DOHH2 (cell line): ENCODE results near the gene FZD7.

Experiments
- H3F3A ChIP-seq: fragments of 200-600 bp; sonication (generic), shearing (Covaris generic); 2 replicates; pipeline ENCODE4 v1.6.0; 2016; ENCODE audit warnings: antibody characterized with exemption, mild to moderate bottlenecking; ENCODE audit not compliant: control insufficient read depth, insufficient read depth
- H3K27ac ChIP-seq: fragments of 200-600 bp; sonication (generic); 2 replicates; pipeline ENCODE4 v1.5.1; 2014; ENCODE audit warnings: low read depth, mild to moderate bottlenecking, low read length, moderate library complexity
- H3K27me3 ChIP-seq: fragments of 200-600 bp; sonication (generic); 2 replicates; pipeline ENCODE4 v1.6.1; 2014; ENCODE audit warnings: mild to moderate bottlenecking, low read length, mixed read lengths; ENCODE audit not compliant: control insufficient read depth
- H3K36me3 ChIP-seq: fragments of 200-600 bp; sonication (generic); 2 replicates; pipeline ENCODE4 v1.6.1; 2014; ENCODE audit warnings: mild to moderate bottlenecking, low read length, moderate library complexity, mixed read lengths; ENCODE audit not compliant: control insufficient read depth
- H3K4me1 ChIP-seq: fragments of 200-600 bp; sonication (generic); 2 replicates; pipeline ENCODE4 v1.6.1; 2014; ENCODE audit warnings: mild to moderate bottlenecking, low read length, mixed read lengths; ENCODE audit not compliant: control insufficient read depth
- H3K4me2 ChIP-seq: fragments of 200-600 bp; sonication (generic); 2 replicates; pipeline ENCODE4 v1.6.0; 2014; ENCODE audit warnings: mild to moderate bottlenecking, low read length, moderate library complexity
- H3K4me3 ChIP-seq: fragments of 200-600 bp; sonication (generic); 2 replicates; pipeline ENCODE4 v1.5.1; 2014; ENCODE audit warnings: mild to moderate bottlenecking, low read length, mixed read lengths
- H3K79me2 ChIP-seq: fragments of 200-600 bp; sonication (generic); 2 replicates; pipeline ENCODE4 v1.6.1; 2014; ENCODE audit warnings: mild to moderate bottlenecking, low read length, mixed read lengths; ENCODE audit not compliant: control insufficient read depth
- H3K9me2 ChIP-seq: fragments of 200-600 bp; sonication (generic); replicated peaks from 2 replicates; pipeline ENCODE4 v1.6.1; 2014; ENCODE audit warnings: mild to moderate bottlenecking, low read length, mixed read lengths; ENCODE audit not compliant: control insufficient read depth
- H3K9me3 ChIP-seq: fragments of 200-600 bp; sonication (generic); 2 replicates; pipeline ENCODE4 v1.6.1; 2014; ENCODE audit warnings: antibody characterized with exemption, low read length, mixed read lengths; ENCODE audit not compliant: control insufficient read depth, insufficient read depth
- H4K20me1 ChIP-seq: fragments of 200-600 bp; sonication (generic); 2 replicates; pipeline ENCODE4 v1.6.0; 2014; ENCODE audit warnings: low read depth, mild to moderate bottlenecking, antibody characterized with exemption, low read length, moderate library complexity; ENCODE audit not compliant: control insufficient read depth, insufficient read depth
- CTCF ChIP-seq: fragments of 200-600 bp; sonication (generic); IDR thresholded peaks from one replicate; pipeline ENCODE4 v1.5.1; 2014; ENCODE audit warnings: antibody characterized with exemption, mild to moderate bottlenecking, low read depth, low read length; ENCODE audit not compliant: poor library complexity, severe bottlenecking
- EZH2phosphoT487 ChIP-seq: fragments of 200-600 bp; sonication (generic); IDR thresholded peaks from 2 replicates; pipeline ENCODE4 v1.6.1; 2017; ENCODE audit warnings: borderline replicate concordance, mild to moderate bottlenecking, antibody characterized with exemption, low read length, moderate library complexity, mixed read lengths

Gene FZD7

GRCh38 chr2:202064171-202064880, 30.7 kb downstream of the FZD7 start:
- Histone ChIP-seq H3K9me2 (no peaks in the 10 kb centered on the region), H3K27me3 (no peaks in the 10 kb centered on the region), H3K4me3 (no peak overlapping the region), H3K36me3 (no peaks in the 10 kb centered on the region), H3K9me3 (no peaks in the 10 kb centered on the region), H3K27ac (no peak overlapping the region), H3K79me2 (no peaks in the 10 kb centered on the region), H4K20me1 (no peaks in the 10 kb centered on the region), H3K4me2 (no peak overlapping the region), H3F3A (no peaks in the 10 kb centered on the region), H3K4me1 (no peaks in the 10 kb centered on the region)
- no peak for TF ChIP-seq CTCF
- TF ChIP-seq EZH2phosphoT487, result no peak

DNA sequence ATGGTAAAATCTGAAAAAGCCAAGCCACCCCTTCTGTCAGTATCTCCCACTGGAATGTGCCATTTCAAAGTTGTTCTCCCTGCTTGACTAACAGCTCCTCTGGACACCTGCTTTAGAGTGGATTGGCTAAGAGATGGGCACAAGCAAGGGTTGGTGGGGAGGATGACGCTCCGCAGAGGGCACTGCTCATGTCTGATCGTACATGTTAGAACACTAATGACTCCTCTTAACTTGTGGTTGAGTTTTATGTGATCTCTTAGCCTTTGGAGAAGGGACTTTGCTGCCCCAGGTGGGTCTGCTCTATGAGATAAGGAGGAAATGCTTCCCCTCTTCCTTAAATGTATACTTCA, 31.2 kb downstream of the FZD7 start:
- H3K27ac ChIP-seq, result no peak overlapping the region
- H3K4me2 ChIP-seq, result no peak overlapping the region

DNA sequence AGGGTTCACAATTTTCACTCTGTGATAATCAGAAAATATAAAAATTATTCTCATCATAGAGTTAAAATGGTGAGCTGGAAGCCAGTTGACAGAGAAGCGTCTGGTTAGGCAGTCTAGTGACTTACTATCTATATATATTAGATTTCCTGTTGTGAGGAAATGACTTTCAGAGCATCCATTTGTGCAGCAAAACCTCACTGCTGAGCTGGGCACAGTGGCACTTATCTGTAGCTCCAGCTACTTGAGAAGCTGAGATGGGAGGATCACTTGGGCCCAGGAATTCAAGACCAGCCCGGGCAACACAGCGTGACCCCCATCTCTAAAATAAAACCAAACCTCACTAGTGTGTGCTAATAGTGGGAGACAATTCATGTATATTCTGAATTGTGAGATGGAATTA, 32.2 kb downstream of the FZD7 start:
- H3K27me3 ChIP-seq, result no peaks in the 10 kb centered on the region
- H3K4me1 ChIP-seq, result no peaks in the 10 kb centered on the region
- H3K9me2 ChIP-seq, result no peaks in the 10 kb centered on the region
- H3K27ac ChIP-seq, result no peak overlapping the region
- H3K4me2 ChIP-seq, result no peak overlapping the region
- no peak overlapping the region for H3K4me3 ChIP-seq
- no peaks in the 10 kb centered on the region for H3K36me3 ChIP-seq
- H3K79me2 ChIP-seq, result no peaks in the 10 kb centered on the region
- H3F3A ChIP-seq, result no peaks in the 10 kb centered on the region
- TF ChIP-seq CTCF (no peak), EZH2phosphoT487 (no peak)
- no peaks in the 10 kb centered on the region for H4K20me1 ChIP-seq
- H3K9me3 ChIP-seq, result no peaks in the 10 kb centered on the region

More for the DNA sequence above, 31.2 kb downstream of the FZD7 start:
- no peak for TF ChIP-seq EZH2phosphoT487
- no peak for TF ChIP-seq CTCF
- no peaks in the 10 kb centered on the region for H3K9me3 ChIP-seq
- no peaks in the 10 kb centered on the region for H3K4me1 ChIP-seq
- no peaks in the 10 kb centered on the region for H3K9me2 ChIP-seq
- no peaks in the 10 kb centered on the region for H4K20me1 ChIP-seq
- no peaks in the 10 kb centered on the region for H3K36me3 ChIP-seq
- H3K27me3 ChIP-seq, result no peaks in the 10 kb centered on the region
- no peaks in the 10 kb centered on the region for H3K79me2 ChIP-seq
- H3K4me3 ChIP-seq, result no peak overlapping the region
- no peaks in the 10 kb centered on the region for H3F3A ChIP-seq
